ENCODE data around the gene CDHR2.

The CDHR2 gene

GRCh38 chr5:176528761-176529115 lies 20.4 kb upstream of the CDHR2 start:
- DNase-seq, result no peak

DNA sequence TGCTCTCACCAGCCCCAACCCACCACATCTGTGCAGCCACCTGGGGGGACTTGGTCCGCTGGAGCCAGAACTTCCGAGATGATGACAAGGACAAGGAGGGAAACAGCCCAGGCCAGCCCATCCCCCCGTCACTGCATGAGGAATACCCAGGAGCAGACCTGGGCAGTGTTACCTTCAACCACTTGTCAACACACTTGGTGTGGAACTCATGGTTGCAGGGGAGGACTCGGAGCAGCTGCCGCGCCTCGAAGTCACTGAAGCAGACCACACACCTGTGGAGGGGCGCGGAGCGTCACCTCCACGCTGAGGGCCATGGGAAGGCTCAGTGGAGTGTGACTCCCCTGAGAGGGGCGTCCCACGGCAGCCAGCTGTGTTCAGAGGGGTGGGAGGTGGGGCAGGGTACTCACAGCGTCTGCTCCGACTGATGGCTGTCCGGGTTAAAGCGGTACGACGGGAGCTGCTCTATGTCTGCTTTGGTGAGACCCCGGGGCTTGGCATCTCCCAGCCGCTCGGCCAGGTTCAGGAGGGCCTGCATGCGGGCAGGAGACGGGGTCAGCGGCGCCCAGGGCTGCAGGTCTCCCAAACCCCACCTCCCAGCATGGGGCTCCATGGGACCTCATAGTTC lies 19.9 kb upstream of the CDHR2 start:
- no peak for DNase-seq

GRCh38 chr5:176529741-176530141 lies 19.4 kb upstream of the CDHR2 start:
- peak; percentile 76 for DNase-seq

- DNase-seq, result no peak
Measured at GRCh38 chr5:176530393-176530982, 18.7 kb upstream of the CDHR2 start.

GRCh38 chr5:176530983-176531901 lies 17.9 kb upstream of the CDHR2 start:
- no peak for DNase-seq

DNA sequence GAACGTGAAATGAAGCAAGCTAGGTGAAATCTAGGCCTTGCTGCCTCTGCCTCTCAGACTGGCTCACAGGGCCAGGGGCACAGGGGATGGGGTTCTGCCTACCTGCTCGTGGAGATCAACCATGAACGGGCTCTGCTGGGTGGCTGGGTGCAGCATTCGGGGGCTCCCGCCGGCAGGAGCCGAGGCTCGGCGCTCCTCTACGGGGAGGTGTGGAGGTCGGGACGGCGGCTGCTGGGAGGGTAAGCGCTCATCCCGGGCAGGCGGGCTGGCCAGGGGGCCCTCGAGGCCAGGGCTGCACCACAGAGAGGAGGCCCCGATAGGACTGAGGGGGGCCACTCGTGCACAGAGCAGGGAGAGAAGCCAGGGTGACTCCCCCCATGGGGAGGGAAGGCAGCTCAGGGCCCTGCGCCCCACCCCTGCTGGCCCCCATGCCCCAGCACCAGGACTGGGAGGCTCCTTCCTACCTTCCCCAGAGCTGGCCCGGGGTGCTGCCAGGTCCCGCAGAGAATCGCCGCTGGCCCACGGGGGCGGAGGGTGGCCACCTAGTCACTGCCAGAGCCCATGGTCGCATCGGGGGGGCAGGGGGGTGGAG lies 17.1 kb upstream of the CDHR2 start:
- no peak for DNase-seq

DNA sequence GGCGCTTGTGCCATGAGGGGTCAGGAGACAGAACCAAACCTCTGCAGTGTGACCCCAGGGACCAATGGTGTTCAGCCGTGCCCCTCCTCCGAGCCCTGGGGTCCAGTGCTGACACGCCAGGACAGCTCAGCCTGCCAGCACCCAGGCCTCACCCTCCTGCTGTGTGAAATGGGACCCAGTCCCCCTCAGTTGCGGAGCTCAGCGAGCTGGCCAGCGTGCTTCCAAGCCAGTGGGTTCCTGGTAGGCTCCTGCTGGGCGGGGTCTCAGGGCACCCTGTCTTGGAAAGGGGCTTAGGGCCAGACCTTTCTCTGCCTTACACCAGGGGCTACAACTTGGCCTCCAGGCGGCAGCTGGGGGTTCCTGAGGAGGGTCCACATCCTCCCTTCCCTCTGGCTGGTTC lies 16.3 kb upstream of the CDHR2 start:
- DNase-seq, result no peak

GRCh38 chr5:176533390-176533789 lies 15.8 kb upstream of the CDHR2 start:
- no peak for DNase-seq

DNA sequence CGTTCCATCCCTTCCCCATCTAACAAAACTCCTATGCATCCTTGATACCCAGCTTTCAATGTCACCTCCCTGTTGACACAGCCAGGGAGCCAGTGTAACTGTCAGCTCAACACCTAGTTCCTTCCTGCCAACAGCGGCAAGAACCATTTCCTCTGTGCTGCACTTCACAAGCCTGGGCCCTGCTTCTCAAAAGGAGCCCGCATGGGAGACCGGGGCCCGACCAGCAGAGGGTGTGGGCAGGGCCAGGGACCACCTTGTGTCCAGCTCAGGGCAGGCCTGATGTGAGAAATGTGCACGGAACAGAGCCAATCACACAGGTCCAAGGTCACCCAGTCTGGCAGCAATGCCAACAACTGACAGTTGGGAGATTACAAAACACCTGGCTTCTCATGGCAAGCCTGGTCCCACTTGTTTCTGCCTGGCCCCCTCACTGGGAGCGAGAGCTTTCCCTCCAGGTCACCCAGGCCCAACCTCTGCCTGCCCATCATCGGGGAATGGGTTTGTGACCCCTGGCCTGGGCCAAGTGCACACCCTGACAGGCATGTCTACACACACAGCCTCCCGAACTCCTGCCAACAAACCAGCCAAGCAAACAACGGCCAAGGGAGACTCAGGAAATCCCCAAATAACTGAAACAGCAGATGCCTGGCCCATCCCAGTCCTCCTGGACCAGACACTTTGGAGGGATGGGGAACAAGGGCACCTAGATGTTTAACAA lies 15.1 kb upstream of the CDHR2 start:
- DNase-seq, result peak; percentile 66

GRCh38 chr5:176534640-176535039 lies 14.5 kb upstream of the CDHR2 start:
- no peak for DNase-seq

DNA sequence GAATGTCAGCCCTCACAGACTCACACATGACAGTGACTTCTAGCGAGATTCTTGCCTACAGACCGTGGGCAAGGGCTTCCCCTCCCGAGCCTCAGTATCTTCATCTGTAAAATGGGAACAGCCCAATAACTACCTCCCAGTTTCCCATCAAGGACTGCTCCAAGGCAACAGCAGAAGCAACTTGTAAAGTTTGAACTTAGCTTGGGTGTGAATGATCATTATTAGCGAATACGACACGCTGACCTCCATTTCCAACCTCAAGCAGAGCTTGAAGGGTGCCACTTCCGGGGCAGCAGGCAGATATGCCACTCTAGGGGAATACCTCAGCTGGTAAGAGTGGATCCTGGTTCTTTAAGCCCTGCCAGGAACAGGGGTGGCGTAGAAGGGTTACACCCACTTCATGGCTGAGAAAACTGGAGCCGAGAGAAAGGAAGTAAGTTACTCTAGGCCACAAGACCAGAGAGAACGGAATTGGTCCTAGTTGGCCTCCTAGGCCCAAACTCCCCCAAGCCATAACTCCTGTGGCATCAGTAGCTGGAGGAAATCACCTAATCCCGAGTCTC lies 14.0 kb upstream of the CDHR2 start:
- DNase-seq, result no peak

GRCh38 chr5:176535664-176536131 lies 13.4 kb upstream of the CDHR2 start:
- DNase-seq, result no peak

GRCh38 chr5:176536132-176536901 lies 12.8 kb upstream of the CDHR2 start:
- peak; percentile 90 for DNase-seq

- DNase-seq, result peak; percentile 99
Measured at GRCh38 chr5:176536902-176537553, 12.1 kb upstream of the CDHR2 start, which contains the start of gene RNF44. Gene RNF44 (minus strand): TSS chr5:176537402. CDS start chr5:176532472, 4,930 bp downstream.

DNA sequence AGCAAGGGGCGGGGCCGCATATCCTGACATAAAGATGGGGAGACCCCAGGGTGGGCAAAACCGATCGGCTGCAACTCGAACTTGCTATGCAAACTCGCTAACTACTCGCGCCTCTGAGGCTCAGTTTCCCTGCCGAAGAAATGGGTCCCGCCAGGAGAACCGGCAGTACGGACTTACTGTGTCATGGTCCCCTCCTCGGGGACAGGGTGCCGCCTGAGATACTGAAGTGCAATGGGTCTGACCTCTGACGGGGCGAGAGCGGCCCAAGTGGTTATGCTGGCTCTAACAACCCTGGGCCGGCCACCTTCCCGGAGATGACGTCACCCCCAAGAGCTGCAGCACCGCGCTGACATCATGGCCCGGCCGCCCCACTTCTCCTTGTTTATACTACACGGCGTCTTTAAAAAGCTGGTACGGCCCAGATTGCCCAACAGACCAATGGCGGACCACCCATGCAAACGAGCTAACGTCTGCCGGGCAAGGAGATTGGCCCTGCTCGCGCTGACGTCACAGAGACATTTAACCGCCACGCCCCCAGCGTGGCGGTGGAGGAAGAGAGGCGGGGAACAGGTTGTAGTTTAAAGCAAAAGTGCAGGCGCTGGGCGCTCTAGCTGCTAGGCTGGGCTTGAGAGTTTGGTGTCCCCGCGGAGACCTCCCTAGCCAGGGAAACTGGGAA lies 11.4 kb upstream of the CDHR2 start:
- DNase-seq, result peak; percentile 96

- DNase-seq, result no peak
Measured at GRCh38 chr5:176538230-176538988, 10.7 kb upstream of the CDHR2 start.

- no peak for DNase-seq
Measured at GRCh38 chr5:176538989-176539384, 10.2 kb upstream of the CDHR2 start.

GRCh38 chr5:176540476-176540899 lies 8.7 kb upstream of the CDHR2 start:
- DNase-seq, result no peak

DNA sequence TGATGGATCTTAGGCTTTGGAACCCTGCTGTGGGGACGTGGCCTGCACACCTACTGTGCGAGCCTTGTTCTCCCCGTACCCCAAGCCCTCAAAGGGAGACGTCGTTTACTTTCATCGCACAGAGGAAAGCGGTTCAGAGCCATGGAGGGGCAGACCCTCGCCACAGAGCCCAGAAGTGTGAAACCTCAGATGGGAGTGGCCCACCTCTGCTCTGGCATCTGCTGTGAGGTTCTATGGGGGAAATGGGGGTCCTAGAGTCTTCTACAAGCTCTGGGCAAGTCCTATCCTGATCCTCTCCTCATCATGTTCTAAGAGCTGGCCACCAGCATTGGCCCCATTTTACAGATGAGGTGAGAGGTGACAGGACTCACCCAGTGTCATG lies 8.2 kb upstream of the CDHR2 start:
- DNase-seq, result peak; percentile 57

Measured in activated gamma-delta T cell treated with Interleukin-2 at 50 U/mL for 16 hours (primary cell).